ENCODE measurements around the gene RYR3. TPM values are rescaled to one million over a fixed set of nuclear protein-coding genes. Genes with fewer than 3 reads are reported as not detected.

Gene RYR3
- total RNA-seq, 1 experiment from 2014 or later, result not detected

DNA sequence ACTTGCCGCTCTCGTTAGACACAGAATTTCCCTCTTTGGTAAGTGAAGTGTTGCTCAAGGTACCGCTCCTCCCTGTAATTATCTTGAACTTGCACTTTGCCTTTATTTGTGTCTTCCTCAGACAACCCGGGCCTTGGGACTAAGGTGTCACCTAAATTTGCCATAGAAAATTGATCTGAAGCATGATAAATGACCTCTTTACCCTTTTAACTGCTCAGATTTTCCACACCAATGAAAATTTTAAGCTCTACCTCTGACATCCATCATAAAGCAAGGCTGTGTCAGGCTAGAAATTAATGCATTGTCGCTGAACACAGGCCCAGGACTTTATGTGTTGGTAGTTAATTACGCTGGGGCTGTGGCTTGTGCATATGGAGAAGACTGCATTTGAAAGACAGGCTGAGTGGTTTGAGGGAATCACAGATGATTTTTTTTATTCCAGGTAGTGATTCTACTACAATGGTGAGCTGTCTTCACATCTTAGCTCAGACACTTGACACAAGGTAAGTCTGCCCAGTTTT, 458.0 kb downstream of the RYR3 start:
- intact Hi-C loops (cut with micrococcal nuclease; ENCODE audit: unreplicated experiment), result loop anchor here (10.0 kb wide), 1 partner anchor 216 kb away; no protein-coding TSS in a partner anchor
- Histone ChIP-seq H3K27ac (ENCODE audit: low read depth, low read length, poor library complexity, severe bottlenecking) (no peak overlapping the region), H3K36me3 (ENCODE audit: insufficient read depth, low read length, poor library complexity, severe bottlenecking) (no peaks in the 10 kb centered on the region), H3K9me3 (ENCODE audit: low read depth, low read length, poor library complexity, severe bottlenecking) (no peaks in the 10 kb centered on the region), H3K4me1 (ENCODE audit: insufficient read depth, low read length, poor library complexity, severe bottlenecking) (no peaks in the 10 kb centered on the region), H3K4me3 (ENCODE audit: low read depth, low read length, poor library complexity, severe bottlenecking) (no peak overlapping the region), H3K27me3 (replicated peaks; ENCODE audit: insufficient read depth, low read depth, low read length, poor library complexity) (peaks cover 7% of the 10 kb centered on the region)
- no peak for DNase-seq (ENCODE audit: low spot score)
- BruUV-seq (replicated peaks), result no TSS peak
- TF ChIP-seq, protein P1, sequence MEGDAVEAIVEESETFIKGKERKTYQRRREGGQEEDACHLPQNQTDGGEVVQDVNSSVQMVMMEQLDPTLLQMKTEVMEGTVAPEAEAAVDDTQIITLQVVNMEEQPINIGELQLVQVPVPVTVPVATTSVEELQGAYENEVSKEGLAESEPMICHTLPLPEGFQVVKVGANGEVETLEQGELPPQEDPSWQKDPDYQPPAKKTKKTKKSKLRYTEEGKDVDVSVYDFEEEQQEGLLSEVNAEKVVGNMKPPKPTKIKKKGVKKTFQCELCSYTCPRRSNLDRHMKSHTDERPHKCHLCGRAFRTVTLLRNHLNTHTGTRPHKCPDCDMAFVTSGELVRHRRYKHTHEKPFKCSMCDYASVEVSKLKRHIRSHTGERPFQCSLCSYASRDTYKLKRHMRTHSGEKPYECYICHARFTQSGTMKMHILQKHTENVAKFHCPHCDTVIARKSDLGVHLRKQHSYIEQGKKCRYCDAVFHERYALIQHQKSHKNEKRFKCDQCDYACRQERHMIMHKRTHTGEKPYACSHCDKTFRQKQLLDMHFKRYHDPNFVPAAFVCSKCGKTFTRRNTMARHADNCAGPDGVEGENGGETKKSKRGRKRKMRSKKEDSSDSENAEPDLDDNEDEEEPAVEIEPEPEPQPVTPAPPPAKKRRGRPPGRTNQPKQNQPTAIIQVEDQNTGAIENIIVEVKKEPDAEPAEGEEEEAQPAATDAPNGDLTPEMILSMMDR (conservative IDR thresholded peaks at IDR 0.05; ENCODE audit: low read depth, low read length), result no peak
- no peak for TF ChIP-seq EZH2 (IDR thresholded peaks at IDR 0.05; ENCODE audit: borderline replicate concordance, low read depth, low read length, poor library complexity, severe bottlenecking)
- POLR2A ChIA-PET (ENCODE audit: low non-redundant PET), result no interaction called here
- CTCF ChIA-PET, result no interaction called here

DNA sequence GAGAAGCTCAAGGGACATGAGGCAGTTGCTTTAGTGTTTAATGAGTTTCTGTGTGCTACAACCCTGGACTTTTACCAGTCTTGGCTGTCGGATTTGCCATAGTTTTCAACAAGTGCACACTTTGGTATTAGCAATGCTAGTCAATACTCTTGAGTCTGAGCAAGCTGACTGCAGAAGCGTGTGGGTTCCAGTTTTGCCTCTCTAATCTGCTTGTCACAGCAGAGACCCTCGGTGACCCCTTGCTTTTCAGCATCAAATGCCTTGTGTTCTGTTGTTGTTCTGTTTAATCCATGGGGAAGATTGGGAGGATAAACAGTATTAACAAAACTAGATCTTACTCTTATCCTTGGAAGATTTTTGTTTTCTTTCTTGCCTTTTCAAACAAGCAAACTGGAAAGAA, 463.2 kb downstream of the RYR3 start:
- peaks cover 17% of the 10 kb centered on the region for H3K27me3 ChIP-seq (replicated peaks; ENCODE audit: insufficient read depth, low read depth, low read length, poor library complexity)
- no peak for TF ChIP-seq EZH2 (IDR thresholded peaks at IDR 0.05; ENCODE audit: borderline replicate concordance, low read depth, low read length, poor library complexity, severe bottlenecking)
- TF ChIP-seq, protein P1 (conservative IDR thresholded peaks at IDR 0.05; ENCODE audit: low read depth, low read length), result no peak
- no peaks in the 10 kb centered on the region for H3K36me3 ChIP-seq (ENCODE audit: insufficient read depth, low read length, poor library complexity, severe bottlenecking)
- H3K4me3 ChIP-seq (ENCODE audit: low read depth, low read length, poor library complexity, severe bottlenecking), result no peak overlapping the region
- no peak overlapping the region for H3K27ac ChIP-seq (ENCODE audit: low read depth, low read length, poor library complexity, severe bottlenecking)
- no TSS peak for BruUV-seq (replicated peaks)
- DNase-seq (ENCODE audit: low spot score), result no peak
- no peaks in the 10 kb centered on the region for H3K4me1 ChIP-seq (ENCODE audit: insufficient read depth, low read length, poor library complexity, severe bottlenecking)
- H3K9me3 ChIP-seq (ENCODE audit: low read depth, low read length, poor library complexity, severe bottlenecking), result no peaks in the 10 kb centered on the region
- ChIA-PET POLR2A (ENCODE audit: low non-redundant PET) (no interaction called here), CTCF (no interaction called here)
- intact Hi-C loops (cut with micrococcal nuclease; ENCODE audit: unreplicated experiment), result no loop called here

DNA sequence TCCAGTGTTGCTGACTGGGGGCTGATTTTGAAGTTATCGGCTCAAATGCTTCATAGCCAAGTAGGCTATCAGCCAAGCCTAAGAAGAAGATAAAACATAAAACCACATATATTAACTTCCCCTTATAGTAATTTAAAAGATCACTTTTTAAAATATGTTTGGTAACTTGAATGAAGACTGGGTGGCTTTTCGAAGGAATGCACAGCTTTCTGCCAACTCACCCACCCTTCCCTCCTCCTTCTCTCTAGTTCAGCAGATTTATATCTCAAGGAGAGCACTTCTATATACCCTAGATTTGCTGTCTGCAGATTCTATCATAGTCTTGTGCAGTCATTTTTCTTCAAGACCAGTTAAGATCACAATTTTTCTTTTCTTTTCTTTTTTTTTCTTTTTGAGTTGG, 468.1 kb downstream of the RYR3 start:
- Histone ChIP-seq H3K9me3 (ENCODE audit: low read depth, low read length, poor library complexity, severe bottlenecking) (no peaks in the 10 kb centered on the region), H3K27ac (ENCODE audit: low read depth, low read length, poor library complexity, severe bottlenecking) (no peak overlapping the region), H3K27me3 (replicated peaks; ENCODE audit: insufficient read depth, low read depth, low read length, poor library complexity) (peaks cover 12% of the 10 kb centered on the region), H3K4me1 (ENCODE audit: insufficient read depth, low read length, poor library complexity, severe bottlenecking) (no peaks in the 10 kb centered on the region), H3K36me3 (ENCODE audit: insufficient read depth, low read length, poor library complexity, severe bottlenecking) (no peaks in the 10 kb centered on the region), H3K4me3 (ENCODE audit: low read depth, low read length, poor library complexity, severe bottlenecking) (no peak overlapping the region)
- BruUV-seq (replicated peaks), result no TSS peak
- ChIA-PET POLR2A (ENCODE audit: low non-redundant PET) (no interaction called here), CTCF (no interaction called here)
- DNase-seq (ENCODE audit: low spot score), result no peak
- no peak for TF ChIP-seq EZH2 (IDR thresholded peaks at IDR 0.05; ENCODE audit: borderline replicate concordance, low read depth, low read length, poor library complexity, severe bottlenecking)
- TF ChIP-seq, protein P1 (conservative IDR thresholded peaks at IDR 0.05; ENCODE audit: low read depth, low read length), result no peak
- intact Hi-C loops (cut with micrococcal nuclease; ENCODE audit: unreplicated experiment), result no loop called here

Data from A673 (cell line).